BE2C (cell line): ENCODE results near the gene HRNR.
"Not testable (repeated sequence)": the region's sequence is repeated elsewhere in the genome, so short reads cannot be mapped to it uniquely, and the experiment has no call there.

Source experiments
- DNase-seq: peaks from one replicate; pipeline ENCODE4 v3.0.0-alpha.2; 2020
- H3K27me3 ChIP-seq: fragments of 250-450 bp; sonication (Bioruptor Pico); 2 replicates; pipeline ENCODE4 v1.5.1; 2020; ENCODE audit warnings: mild to moderate bottlenecking
- H3K36me3 ChIP-seq: fragments of 250-450 bp; sonication (Bioruptor Pico); 2 replicates; pipeline ENCODE4 v1.5.1; 2020; ENCODE audit warnings: mild to moderate bottlenecking
- H3K4me1 ChIP-seq: fragments of 250-450 bp; sonication (Bioruptor Pico); 2 replicates; pipeline ENCODE4 v1.5.1; 2020
- H3K4me3 ChIP-seq: 2 replicates; pipeline ENCODE4 v1.5.1; 2011; ENCODE audit warnings: low read depth, low read length
- H3K9me3 ChIP-seq: fragments of 250-450 bp; sonication (Bioruptor Pico); 2 replicates; pipeline ENCODE4 v1.5.1; 2020
- CTCF ChIP-seq: IDR thresholded peaks from 2 replicates; pipeline ENCODE4 v1.5.1; 2012; ENCODE audit warnings: mild to moderate bottlenecking, low read depth, low read length

The HRNR gene

GRCh38 chr1:152218762-152219436 lies 5.1 kb downstream of the HRNR start:
- DNase-seq, result no peak
- no peak for TF ChIP-seq CTCF
- Histone ChIP-seq H3K9me3 (no peaks in the 10 kb centered on the region), H3K4me3 (no peak overlapping the region), H3K4me1 (no peaks in the 10 kb centered on the region), H3K27me3 (no peaks in the 10 kb centered on the region), H3K36me3 (no peaks in the 10 kb centered on the region)

DNA sequence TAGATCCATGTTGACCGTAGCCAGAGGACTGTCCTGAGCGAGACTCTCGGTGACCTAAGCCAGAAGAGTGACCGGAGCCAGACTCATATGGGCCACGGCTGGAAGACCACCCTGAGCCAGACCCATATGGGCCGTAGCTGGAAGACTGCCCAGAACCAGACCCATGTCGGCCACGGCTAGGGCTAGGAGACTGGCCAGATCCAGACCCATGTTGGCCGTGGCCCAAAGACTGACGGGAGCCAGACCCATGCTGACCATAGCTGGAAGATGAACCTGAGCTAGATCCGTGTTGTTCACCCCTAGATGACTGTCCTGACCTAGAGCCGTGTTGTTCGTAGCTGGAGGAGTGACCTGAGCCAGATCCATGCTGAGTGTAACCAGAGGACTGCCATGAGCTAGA lies 8.4 kb downstream of the HRNR start:
- H3K4me1 ChIP-seq, H3K9me3 ChIP-seq, H3K36me3 ChIP-seq, H3K27me3 ChIP-seq, H3K4me3 ChIP-seq, DNase-seq: not testable (repeated sequence)

DNA sequence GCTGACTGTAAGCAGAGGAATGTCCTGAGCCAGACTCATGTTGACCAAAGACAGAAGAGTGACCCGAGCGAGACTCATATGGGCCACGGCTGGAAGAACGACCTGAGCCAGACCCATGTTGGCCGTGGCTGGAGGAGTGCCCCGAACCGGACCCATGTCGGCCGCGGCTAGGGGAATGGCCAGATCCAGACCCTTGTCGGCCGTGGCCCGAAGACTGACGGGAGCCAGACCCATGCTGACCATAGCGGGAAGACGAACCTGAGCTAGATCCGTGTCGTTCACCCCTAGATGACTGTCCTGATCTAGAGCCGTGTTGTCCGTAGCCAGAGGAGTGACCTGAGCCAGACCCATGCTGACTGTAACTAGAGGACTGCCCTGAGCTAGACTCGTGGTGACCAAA lies 9.1 kb downstream of the HRNR start:
- not testable (repeated sequence) for H3K9me3 ChIP-seq, H3K36me3 ChIP-seq, DNase-seq, H3K4me1 ChIP-seq, H3K27me3 ChIP-seq, H3K4me3 ChIP-seq

DNA sequence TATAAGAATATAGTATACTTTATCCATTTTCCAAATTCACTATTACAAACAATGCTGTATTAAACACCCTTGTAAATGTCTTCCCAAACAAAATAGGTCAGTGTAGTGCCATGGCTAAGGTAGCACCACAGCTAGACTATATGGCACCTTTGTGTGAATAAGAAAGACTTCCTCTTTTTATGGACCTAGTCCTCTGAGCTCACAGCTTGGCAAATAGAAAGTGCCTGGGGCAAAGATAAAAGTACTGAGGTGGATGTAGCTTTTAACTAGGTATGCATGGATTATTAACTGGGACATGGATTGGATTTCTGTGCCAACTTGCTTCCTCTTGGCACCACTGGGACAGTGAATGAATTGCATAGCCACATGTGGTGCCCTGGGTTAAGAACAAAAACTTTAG lies 25.0 kb downstream of the HRNR start:
- Histone ChIP-seq H3K36me3 (no peaks in the 10 kb centered on the region), H3K9me3 (no peaks in the 10 kb centered on the region), H3K4me1 (no peaks in the 10 kb centered on the region), H3K27me3 (no peaks in the 10 kb centered on the region), H3K4me3 (no peak overlapping the region)
- DNase-seq, result no peak
- TF ChIP-seq CTCF, result no peak

- no peak for TF ChIP-seq CTCF
- Histone ChIP-seq H3K4me1 (no peaks in the 10 kb centered on the region), H3K4me3 (no peak overlapping the region), H3K27me3 (no peaks in the 10 kb centered on the region), H3K9me3 (no peaks in the 10 kb centered on the region), H3K36me3 (no peaks in the 10 kb centered on the region)
- no peak for DNase-seq
Measured at GRCh38 chr1:152197361-152197941, 26.5 kb downstream of the HRNR start.

GRCh38 chr1:152191711-152192110 lies 32.3 kb downstream of the HRNR start:
- Histone ChIP-seq H3K4me3 (no peak overlapping the region), H3K27me3 (no peaks in the 10 kb centered on the region; the same call in 1 of the 2 replicates), H3K9me3 (no peaks in the 10 kb centered on the region), H3K36me3 (no peaks in the 10 kb centered on the region), H3K4me1 (no peaks in the 10 kb centered on the region)
- no peak for TF ChIP-seq CTCF
- DNase-seq, result no peak

- no peaks in the 10 kb centered on the region; the same call in 1 of the 2 replicates for H3K27me3 ChIP-seq
- no peak for TF ChIP-seq CTCF
- no peaks in the 10 kb centered on the region for H3K9me3 ChIP-seq
- H3K4me3 ChIP-seq, result no peak overlapping the region
- no peaks in the 10 kb centered on the region for H3K4me1 ChIP-seq
- DNase-seq, result no peak
- H3K36me3 ChIP-seq, result no peaks in the 10 kb centered on the region
Measured at GRCh38 chr1:152191260-152191659, 32.7 kb downstream of the HRNR start.
